Naive B cell (primary cell): ENCODE measurements around the gene POU4F3. TPM values are rescaled to one million over a fixed set of nuclear protein-coding genes. Genes with fewer than 3 reads are reported as not detected.

Experiments used
- ATAC-seq, 2 donors: fragments of 150-1000 bp; cut with Tn5 transposase; 2 replicates each; pipeline ENCODE4 v1.10.0; 2021; ENCODE audit warnings: low read depth in 2 of 2, mild to moderate bottlenecking in 2 of 2, moderate library complexity in 2 of 2
- DNase-seq: peaks from one replicate; pipeline ENCODE4 v3.0.0; 2022
- H3K27ac Mint-ChIP-seq, 6 donors: one replicate each; pipeline ENCODE4 v1.8.0; 2020 to 2022; ENCODE audit warnings: mild to moderate bottlenecking in 6 of 6, mixed read lengths in 6 of 6, moderate library complexity in 5 of 6, inconsistent platforms in 2 of 6
- H3K27me3 Mint-ChIP-seq, 3 donors: one replicate each; pipeline ENCODE4 v1.8.0; 2021 to 2022; ENCODE audit warnings: mixed read lengths in 3 of 3, mild to moderate bottlenecking in 1 of 3
- H3K36me3 Mint-ChIP-seq, 2 donors: one replicate each; pipeline ENCODE4 v1.8.0; 2020 to 2022; ENCODE audit warnings: mixed read lengths in 2 of 2, inconsistent platforms in 1 of 2, mild to moderate bottlenecking in 1 of 2
- H3K4me1 Mint-ChIP-seq, 3 donors: one replicate each; pipeline ENCODE4 v1.8.0; 2020 to 2022; ENCODE audit warnings: mixed read lengths in 3 of 3, inconsistent platforms in 1 of 3, mild to moderate bottlenecking in 1 of 3, moderate library complexity in 1 of 3
- H3K4me3 Mint-ChIP-seq, 8 donors: one replicate each; pipeline ENCODE4 v1.8.0; 2020 to 2022; ENCODE audit warnings: mild to moderate bottlenecking in 8 of 8, mixed read lengths in 8 of 8, moderate library complexity in 8 of 8, inconsistent platforms in 2 of 8
- H3K9me3 Mint-ChIP-seq, 7 donors: one replicate each; pipeline ENCODE4 v1.8.0; 2020 to 2022; ENCODE audit warnings: mixed read lengths in 7 of 7, mild to moderate bottlenecking in 5 of 7, inconsistent platforms in 2 of 7, moderate library complexity in 1 of 7
- polyA plus RNA-seq, 6 donors: library from polyadenylated mRNA; unstranded; fragments of 300-500 nt; fragmentation: Illumina TruSeq; gene quantifications; one replicate each; pipeline ENCODE4 v1.2.3, GENCODE V29; 2021; ENCODE audit warnings: low read depth in 6 of 6

POU4F3 gene
- polyA plus RNA-seq, 6 donors from 2014 or later: not detected

DNA sequence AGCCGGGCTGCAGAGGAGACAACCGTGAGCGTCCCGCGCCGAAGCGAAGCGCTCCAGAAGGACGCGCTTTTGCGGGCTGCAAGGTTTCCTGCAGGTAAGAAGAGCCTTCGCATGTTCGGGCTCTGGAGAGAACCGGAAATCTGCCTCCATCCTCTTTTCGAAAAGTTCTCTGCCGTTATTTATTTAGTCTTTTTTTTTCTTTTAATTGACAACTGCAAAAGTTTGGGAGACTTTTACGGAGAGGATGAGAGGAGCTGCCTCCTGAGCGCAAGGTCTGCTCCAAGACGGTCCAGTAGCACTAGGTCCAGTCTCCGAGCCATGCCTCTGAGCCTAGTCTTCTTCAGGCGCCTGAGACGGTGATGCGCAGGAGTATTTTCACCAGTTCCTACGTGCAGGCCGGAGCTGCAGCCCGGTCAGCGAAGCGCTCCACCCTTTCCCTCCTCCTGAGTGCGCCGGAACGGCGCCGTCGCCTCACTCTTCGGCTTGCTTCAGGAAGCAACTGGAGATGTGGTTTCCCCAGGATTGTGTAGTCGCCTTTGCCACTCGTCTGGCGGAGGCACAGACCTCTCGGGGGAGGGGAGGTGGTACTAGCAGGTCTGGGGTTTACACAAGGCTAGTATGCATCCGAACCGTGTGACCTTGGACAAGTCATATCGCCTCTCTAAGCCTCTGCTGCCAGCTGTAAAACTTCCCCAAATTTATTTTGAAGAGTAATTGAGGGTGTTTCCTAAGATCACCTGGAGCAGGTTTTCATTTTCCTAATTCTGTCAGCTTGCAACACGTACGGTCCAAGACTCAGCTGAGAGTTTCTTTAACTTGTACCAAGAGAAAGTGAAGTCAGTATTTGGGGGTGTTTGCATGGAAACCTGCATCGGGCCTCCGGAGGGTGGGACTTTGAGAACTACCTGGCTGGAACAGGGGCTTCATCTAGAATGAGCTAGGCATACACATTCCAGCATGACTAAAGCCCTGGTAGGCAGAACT lies 4.5 kb downstream of the POU4F3 start:
- peaks cover 0 to 12% of the 10 kb centered on the region in 2 donors for H3K36me3 Mint-ChIP-seq
- H3K4me1 Mint-ChIP-seq: peaks cover 16 to 34% (median 30%) of the 10 kb centered on the region in 3 donors
- peaks cover 57 to 95% (median 84%) of the 10 kb centered on the region in 3 donors for H3K27me3 Mint-ChIP-seq
- DNase-seq (no peak), ATAC-seq (no peak)
- peak overlapping the region in 1 of 8 donors; percentile 40 for H3K4me3 Mint-ChIP-seq
- no peak overlapping the region for H3K27ac Mint-ChIP-seq
- H3K9me3 Mint-ChIP-seq: peaks cover 0 to 11% (median 2%) of the 10 kb centered on the region in 7 donors

GRCh38 chr5:146344155-146345118 lies 5.8 kb downstream of the POU4F3 start:
- H3K4me3 Mint-ChIP-seq: peak overlapping the region; percentile 43 to 74 (median 65)

GRCh38 chr5:146345240-146345577 lies 6.6 kb downstream of the POU4F3 start:
- Mint-ChIP-seq H3K9me3 (peaks cover 0 to 11% (median 2%) of the 10 kb centered on the region in 7 donors), H3K27me3 (peaks cover 52 to 88% (median 72%) of the 10 kb centered on the region in 3 donors), H3K4me1 (peaks cover 14 to 28% (median 28%) of the 10 kb centered on the region in 3 donors), H3K4me3 (peak overlapping the region; percentile 9 to 84 (median 74)), H3K36me3 (peaks cover 0 to 9% of the 10 kb centered on the region in 2 donors), H3K27ac (peak overlapping the region in 1 of 6 donors; percentile 29)
- DNase-seq (no peak), ATAC-seq (no peak)

More at GRCh38 chr5:146344155-146345118, 5.8 kb downstream of the POU4F3 start:
- ATAC-seq (no peak), DNase-seq (no peak)
- peaks cover 14 to 32% (median 30%) of the 10 kb centered on the region in 3 donors for H3K4me1 Mint-ChIP-seq
- peaks cover 55 to 93% (median 79%) of the 10 kb centered on the region in 3 donors for H3K27me3 Mint-ChIP-seq
- H3K27ac Mint-ChIP-seq: no peak overlapping the region
- H3K36me3 Mint-ChIP-seq: peaks cover 0 to 9% of the 10 kb centered on the region in 2 donors
- H3K9me3 Mint-ChIP-seq: peaks cover 0 to 11% (median 2%) of the 10 kb centered on the region in 7 donors

GRCh38 chr5:146345578-146346366 lies 7.1 kb downstream of the POU4F3 start:
- peaks cover 0 to 7% (median 2%) of the 10 kb centered on the region in 7 donors for H3K9me3 Mint-ChIP-seq
- peaks cover 0 to 9% of the 10 kb centered on the region in 2 donors for H3K36me3 Mint-ChIP-seq
- H3K4me1 Mint-ChIP-seq: peaks cover 14 to 28% (median 25%) of the 10 kb centered on the region in 3 donors
- DNase-seq: no peak
- no peak for ATAC-seq
- peaks cover 52 to 88% (median 72%) of the 10 kb centered on the region in 3 donors for H3K27me3 Mint-ChIP-seq
- H3K4me3 Mint-ChIP-seq: peak overlapping the region; percentile 29 to 87 (median 74)
- H3K27ac Mint-ChIP-seq: peak overlapping the region in 1 of 6 donors; percentile 44

DNA sequence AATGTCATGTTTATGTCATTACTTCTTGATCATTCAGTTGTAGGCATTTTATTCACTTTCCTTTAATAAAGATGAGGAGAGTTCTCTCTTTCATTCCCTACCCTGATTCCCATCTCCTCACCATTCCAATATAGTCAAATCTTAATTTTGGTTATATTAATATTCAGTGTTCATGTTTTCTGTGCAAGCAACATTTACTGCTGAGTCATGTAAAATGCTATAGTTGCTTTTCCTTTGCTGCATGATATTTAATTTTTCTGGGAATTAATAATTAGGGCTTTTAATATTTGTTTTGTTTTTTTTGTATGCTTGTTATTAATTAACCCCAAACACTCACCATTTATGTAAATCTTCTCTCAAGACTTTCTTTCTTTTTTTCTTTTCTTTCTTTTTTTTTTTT lies 18.5 kb downstream of the POU4F3 start:
- Mint-ChIP-seq H3K9me3 (peaks cover 0 to 6% (median 2%) of the 10 kb centered on the region in 7 donors), H3K27ac (no peak overlapping the region)

GRCh38 chr5:146359836-146360235 lies 21.2 kb downstream of the POU4F3 start:
- H3K27me3 Mint-ChIP-seq: peaks cover 26 to 51% (median 44%) of the 10 kb centered on the region in 3 donors
- no peak for DNase-seq
- no peaks in the 10 kb centered on the region for H3K36me3 Mint-ChIP-seq
- H3K4me1 Mint-ChIP-seq: no peaks in the 10 kb centered on the region
- no peak overlapping the region for H3K4me3 Mint-ChIP-seq
- peaks cover 0 to 6% (median 2%) of the 10 kb centered on the region in 7 donors for H3K9me3 Mint-ChIP-seq
- ATAC-seq: no peak
- H3K27ac Mint-ChIP-seq: no peak overlapping the region

More for the DNA sequence above, 18.5 kb downstream of the POU4F3 start:
- DNase-seq (no peak), ATAC-seq (no peak)
- H3K27me3 Mint-ChIP-seq: peaks cover 21 to 38% (median 33%) of the 10 kb centered on the region in 3 donors
- H3K4me1 Mint-ChIP-seq: no peaks in the 10 kb centered on the region
- H3K36me3 Mint-ChIP-seq: no peaks in the 10 kb centered on the region
- H3K4me3 Mint-ChIP-seq: no peak overlapping the region

DNA sequence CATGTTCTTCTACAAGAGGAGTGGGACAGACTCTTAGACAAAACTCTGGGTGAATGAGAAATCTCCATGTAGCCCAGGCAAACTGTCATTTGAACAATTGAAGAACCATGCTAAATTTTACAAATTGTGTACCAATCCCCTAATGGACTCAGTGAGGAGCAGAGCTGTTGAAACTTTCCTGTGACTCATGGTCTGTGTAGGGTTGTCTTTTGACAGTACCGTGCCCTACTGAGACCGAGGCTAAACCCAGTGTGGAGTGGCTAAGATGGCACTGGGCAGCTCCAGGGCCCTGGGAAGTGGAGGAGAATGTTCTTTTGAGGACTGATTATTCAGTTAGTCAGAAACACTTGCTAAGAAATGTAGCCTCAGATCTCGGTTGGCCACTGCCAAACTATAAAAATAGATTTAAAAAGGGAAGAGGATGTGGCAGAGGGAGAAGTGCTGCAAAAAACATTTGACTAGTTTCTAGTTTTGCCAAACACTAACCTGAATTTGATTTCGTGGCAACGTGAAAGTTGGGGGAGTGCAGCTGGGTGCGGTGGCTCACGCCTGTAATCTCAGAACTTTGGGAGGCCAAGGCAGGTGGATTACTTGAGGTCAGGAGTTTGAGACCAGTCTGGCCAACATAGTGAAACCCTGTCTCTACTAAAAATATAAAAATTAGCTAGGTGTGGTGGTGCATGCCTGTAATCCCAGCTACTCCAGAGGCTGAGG lies 24.7 kb downstream of the POU4F3 start:
- ATAC-seq (no peak), DNase-seq (no peak)
- H3K27ac Mint-ChIP-seq: peak overlapping the region in 2 of 6 donors; percentile 24 to 50
- no peaks in the 10 kb centered on the region for H3K4me1 Mint-ChIP-seq
- H3K9me3 Mint-ChIP-seq: peaks cover 0 to 6% (median 0%) of the 10 kb centered on the region in 7 donors
- H3K4me3 Mint-ChIP-seq: no peak overlapping the region
- no peaks in the 10 kb centered on the region for H3K36me3 Mint-ChIP-seq
- peaks cover 29 to 71% (median 60%) of the 10 kb centered on the region in 3 donors for H3K27me3 Mint-ChIP-seq

DNA sequence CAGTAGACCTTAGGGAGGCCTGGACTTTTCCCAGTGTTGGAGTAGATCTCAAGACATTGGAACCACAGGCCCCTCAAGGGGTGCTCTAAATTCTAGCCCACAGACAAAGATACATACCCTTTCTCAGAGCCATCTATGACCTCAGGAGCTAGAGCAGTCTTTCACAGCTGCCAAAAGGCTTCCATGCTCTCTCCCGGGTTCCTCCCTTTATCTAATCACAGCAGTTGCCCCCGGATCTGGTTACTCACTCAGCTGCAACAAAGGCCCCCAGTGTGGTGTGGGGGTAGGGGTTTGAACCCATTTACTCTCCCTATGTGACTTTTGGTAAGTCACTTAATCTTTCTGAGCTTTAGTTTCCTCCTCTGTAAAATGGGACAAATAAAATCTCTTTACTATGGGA lies 27.0 kb downstream of the POU4F3 start:
- H3K4me3 Mint-ChIP-seq: no peak overlapping the region
- no peak for DNase-seq

GRCh38 chr5:146366904-146367303 lies 28.3 kb downstream of the POU4F3 start:
- DNase-seq: no peak
- Mint-ChIP-seq H3K27ac (no peak overlapping the region), H3K27me3 (peaks cover 30 to 62% (median 59%) of the 10 kb centered on the region in 3 donors), H3K36me3 (peaks cover 0 to 3% of the 10 kb centered on the region in 2 donors), H3K9me3 (no peaks in the 10 kb centered on the region), H3K4me3 (no peak overlapping the region), H3K4me1 (no peaks in the 10 kb centered on the region)
- no peak for ATAC-seq

More for the DNA sequence above, 27.0 kb downstream of the POU4F3 start:
- no peak overlapping the region for H3K27ac Mint-ChIP-seq
- H3K36me3 Mint-ChIP-seq: no peaks in the 10 kb centered on the region
- H3K9me3 Mint-ChIP-seq: peaks cover 0 to 6% (median 0%) of the 10 kb centered on the region in 7 donors
- ATAC-seq: no peak
- H3K27me3 Mint-ChIP-seq: peaks cover 38 to 63% (median 61%) of the 10 kb centered on the region in 3 donors
- H3K4me1 Mint-ChIP-seq: no peaks in the 10 kb centered on the region

GRCh38 chr5:146368137-146368536 lies 29.5 kb downstream of the POU4F3 start:
- no peaks in the 10 kb centered on the region for H3K9me3 Mint-ChIP-seq
- H3K27me3 Mint-ChIP-seq: peaks cover 25 to 62% (median 59%) of the 10 kb centered on the region in 3 donors
- DNase-seq (no peak), ATAC-seq (no peak)
- H3K27ac Mint-ChIP-seq: no peak overlapping the region
- no peak overlapping the region for H3K4me3 Mint-ChIP-seq
- no peaks in the 10 kb centered on the region for H3K4me1 Mint-ChIP-seq
- H3K36me3 Mint-ChIP-seq: peaks cover 0 to 3% of the 10 kb centered on the region in 2 donors

DNA sequence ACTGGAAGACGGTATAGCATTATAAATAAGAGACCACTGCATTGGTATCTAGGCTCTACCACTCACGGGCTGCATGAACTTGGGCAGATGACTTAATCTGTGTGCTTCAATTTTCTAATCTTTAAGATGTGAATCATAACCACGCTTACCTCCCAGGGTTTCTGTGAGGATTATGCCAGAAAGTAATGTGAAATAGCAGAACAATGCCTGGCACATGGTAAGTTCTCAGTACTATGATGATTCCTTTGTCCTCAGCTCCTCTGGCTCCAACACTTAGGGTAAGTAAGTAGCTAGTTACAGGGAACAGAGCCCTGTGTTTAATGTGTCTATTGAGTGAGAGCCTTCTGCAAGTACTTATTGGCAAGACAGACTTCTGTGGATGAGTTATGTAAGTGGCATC lies 31.1 kb downstream of the POU4F3 start:
- no peak overlapping the region for H3K27ac Mint-ChIP-seq
- peaks cover 0 to 3% of the 10 kb centered on the region in 2 donors for H3K36me3 Mint-ChIP-seq
- peaks cover 24 to 54% (median 51%) of the 10 kb centered on the region in 3 donors for H3K27me3 Mint-ChIP-seq
- no peak overlapping the region for H3K4me3 Mint-ChIP-seq
- H3K4me1 Mint-ChIP-seq: no peaks in the 10 kb centered on the region
- no peak for DNase-seq
- no peaks in the 10 kb centered on the region for H3K9me3 Mint-ChIP-seq
- ATAC-seq: no peak

DNA sequence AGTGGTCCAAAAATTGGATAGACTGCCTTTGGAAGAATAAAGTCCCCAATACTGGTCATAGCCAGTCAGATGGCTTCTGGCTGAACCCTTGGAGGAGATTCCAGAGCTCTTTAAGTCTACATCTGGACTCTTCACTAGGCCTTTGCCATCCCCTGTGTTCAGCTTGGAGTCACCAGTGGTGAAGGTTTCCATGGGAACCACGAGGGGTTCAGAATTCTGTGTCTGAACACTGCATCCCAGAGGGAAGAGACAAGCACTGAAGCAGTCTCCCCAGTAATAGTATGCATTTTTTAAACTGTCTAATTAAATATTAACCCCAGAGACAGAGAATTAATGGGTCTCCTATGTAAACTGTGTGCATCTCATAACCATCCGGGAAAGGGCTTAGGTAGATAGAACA lies 38.2 kb downstream of the POU4F3 start:
- Mint-ChIP-seq H3K27ac (no peak overlapping the region), H3K4me3 (no peak overlapping the region), H3K36me3 (no peaks in the 10 kb centered on the region), H3K27me3 (peaks cover 12 to 39% (median 22%) of the 10 kb centered on the region in 3 donors), H3K4me1 (no peaks in the 10 kb centered on the region), H3K9me3 (peaks cover 2 to 21% (median 5%) of the 10 kb centered on the region in 7 donors)
- DNase-seq (no peak), ATAC-seq (no peak)
